CD14-positive monocyte (primary cell): ENCODE data around the gene MAPK8IP2. TPM values are rescaled to one million over a fixed set of nuclear protein-coding genes. Genes with fewer than 3 reads are reported as not detected.

Experiments
- DNase-seq, 3 donors: peaks; one replicate each; pipeline ENCODE4 v3.0.0-alpha.2; 2011 to 2022
- H2AFZ ChIP-seq: 2 replicates; pipeline ENCODE4 v1.6.0; 2012; ENCODE audit warnings: mild to moderate bottlenecking, low read depth, low read length, inconsistent platforms; ENCODE audit not compliant: insufficient read depth, poor library complexity, severe bottlenecking
- H3K27ac ChIP-seq, 2 donors: 1 replicate in 1 of 2; 2 replicates in 1 of 2; pipeline ENCODE4 v1.5.1; 2012 to 2013; ENCODE audit warnings: low read length in 2 of 2, control low read depth in 1 of 2, inconsistent platforms in 1 of 2, low read depth in 1 of 2, mild to moderate bottlenecking in 1 of 2
- H3K27me3 ChIP-seq, 2 donors: one replicate each; pipeline versions ENCODE4 v1.6.0 to v1.6.1; 2011 to 2013; ENCODE audit warnings: low read length in 2 of 2; ENCODE audit not compliant: control insufficient read depth in 2 of 2, insufficient read depth in 2 of 2
- H3K36me3 ChIP-seq, 2 donors: replicated peaks in 1 of 2; 1 replicate in 1 of 2; 2 replicates in 1 of 2; pipeline versions ENCODE4 v1.5.1 to v1.6.1; 2012 to 2013; ENCODE audit warnings: low read length in 2 of 2, control low read depth in 1 of 2, inconsistent platforms in 1 of 2, mild to moderate bottlenecking in 1 of 2; ENCODE audit not compliant: insufficient read depth in 2 of 2, control insufficient read depth in 1 of 2
- H3K4me1 ChIP-seq, 2 donors: 1 replicate in 1 of 2; 2 replicates in 1 of 2; pipeline versions ENCODE4 v1.5.1 to v1.6.1; 2012 to 2013; ENCODE audit warnings: low read length in 2 of 2, control low read depth in 1 of 2, inconsistent platforms in 1 of 2, mild to moderate bottlenecking in 1 of 2, moderate library complexity in 1 of 2; ENCODE audit not compliant: insufficient read depth in 2 of 2, control insufficient read depth in 1 of 2
- H3K4me2 ChIP-seq: replicated peaks from 2 replicates; pipeline ENCODE3; 2012; ENCODE audit warnings: low read length, moderate library complexity, mild to moderate bottlenecking; ENCODE audit not compliant: poor library complexity, severe bottlenecking; ENCODE audit errors: extremely low read depth
- H3K4me3 ChIP-seq, 3 experiments: fragments of 200-600 bp in 1 of 3; sonication (generic) in 1 of 3; replicated peaks in 1 of 3; 1 replicate in 2 of 3; 2 replicates in 1 of 3; pipeline ENCODE4 v1.5.1; 2011 to 2013; ENCODE audit warnings: low read length in 3 of 3, mild to moderate bottlenecking in 3 of 3, control low read depth in 2 of 3, low read depth in 2 of 3, inconsistent platforms in 1 of 3, moderate library complexity in 1 of 3
- H3K79me2 ChIP-seq: 2 replicates; pipeline ENCODE4 v1.6.0; 2012; ENCODE audit warnings: mild to moderate bottlenecking, control low read depth, inconsistent platforms, low read length, moderate library complexity; ENCODE audit not compliant: insufficient read depth
- H3K9ac ChIP-seq: 2 replicates; pipeline ENCODE4 v1.6.0; 2017; ENCODE audit warnings: low read length, mild to moderate bottlenecking; ENCODE audit not compliant: insufficient read depth, poor library complexity, severe bottlenecking
- H3K9me3 ChIP-seq, 2 donors: replicated peaks in 1 of 2; 1 replicate in 1 of 2; 2 replicates in 1 of 2; pipeline versions ENCODE4 v1.5.1 to v1.6.1; 2012 to 2013; ENCODE audit warnings: low read length in 2 of 2, control low read depth in 1 of 2; ENCODE audit not compliant: control insufficient read depth in 1 of 2, insufficient read depth in 1 of 2
- H4K20me1 ChIP-seq: 2 replicates; pipeline ENCODE4 v1.6.0; 2012; ENCODE audit warnings: mild to moderate bottlenecking, low read length, control low read depth, moderate library complexity; ENCODE audit not compliant: insufficient read depth
- H3K27ac Mint-ChIP-seq, 7 donors: one replicate each; pipeline ENCODE4 v1.8.0; 2020; ENCODE audit warnings: mild to moderate bottlenecking in 7 of 7, mixed read lengths in 7 of 7, moderate library complexity in 6 of 7, inconsistent platforms in 2 of 7
- H3K27me3 Mint-ChIP-seq, 3 donors: one replicate each; pipeline ENCODE4 v1.8.0; 2021 to 2022; ENCODE audit warnings: low read depth in 3 of 3, mild to moderate bottlenecking in 3 of 3, mixed read lengths in 3 of 3, moderate library complexity in 3 of 3, inconsistent platforms in 1 of 3
- H3K36me3 Mint-ChIP-seq, 2 donors: one replicate each; pipeline ENCODE4 v1.8.0; 2020; ENCODE audit warnings: mixed read lengths in 2 of 2, inconsistent platforms in 1 of 2, mild to moderate bottlenecking in 1 of 2
- H3K4me1 Mint-ChIP-seq: one replicate; pipeline ENCODE4 v1.8.0; 2020; ENCODE audit warnings: mild to moderate bottlenecking, mixed read lengths
- H3K4me3 Mint-ChIP-seq, 2 donors: one replicate each; pipeline ENCODE4 v1.8.0; 2020; ENCODE audit warnings: mild to moderate bottlenecking in 2 of 2, mixed read lengths in 2 of 2, moderate library complexity in 1 of 2
- H3K9me3 Mint-ChIP-seq, 7 donors: one replicate each; pipeline ENCODE4 v1.8.0; 2020 to 2022; ENCODE audit warnings: mixed read lengths in 7 of 7, mild to moderate bottlenecking in 6 of 7, moderate library complexity in 6 of 7, inconsistent platforms in 2 of 7
- CTCF ChIP-seq: fragments of 200-600 bp; IDR thresholded peaks from one replicate; pipeline ENCODE4 v1.8.0; 2022; ENCODE audit warnings: antibody characterized with exemption, mild to moderate bottlenecking
- WGBS: methylation state at CpG from one replicate; pipeline ENCODE4 v1.1.5; 2013; ENCODE audit warnings: missing lambda C conversion rate; ENCODE audit not compliant: insufficient coverage; 5-methylcytosine and 5-hydroxymethylcytosine counted together
- intact Hi-C, 2 donors: fragments of 100-400 bp; cut with micrococcal nuclease; formaldehyde crosslinking; loops; one replicate each; pipeline versions ENCODE4 v1.15.0 to v1.15.1; 2023
- polyA plus RNA-seq, 3 donors: library from polyadenylated mRNA; depleted of rRNA in 1 of 3; unstranded in 2 of 3; stranded (reverse) in 1 of 3; fragments of 300-500 nt in 2 of 3; fragments of >200 nt in 1 of 3; fragmentation: Illumina TruSeq in 2 of 3; gene quantifications; 1 replicate in 2 of 3; 2 replicates in 1 of 3; pipeline ENCODE4 v1.2.3, GENCODE V29; 2012 to 2021

MAPK8IP2 gene
- polyA plus RNA-seq, 3 donors, result 0.17 TPM; not detected in 2

GRCh38 chr22:50597097-50597496 lies 3.5 kb upstream of the MAPK8IP2 start:
- 100% methylated on average over 3 of the region's 5 CpGs for WGBS
- no peak overlapping the region for H3K4me2 ChIP-seq
- H3K27me3 ChIP-seq, result peaks cover 15 to 40% of the 10 kb centered on the region in 2 donors
- H3K4me3 ChIP-seq, result no peak overlapping the region
- H3K36me3 Mint-ChIP-seq, result peaks cover 11 to 15% of the 10 kb centered on the region in 2 donors
- peaks cover 0 to 2% of the 10 kb centered on the region in 2 donors for H3K9me3 ChIP-seq
- H3K27ac ChIP-seq, result no peak overlapping the region
- no peak overlapping the region for H3K9ac ChIP-seq
- intact Hi-C loops, result no loop called here
- no peaks in the 10 kb centered on the region for H3K36me3 ChIP-seq
- no peak for DNase-seq
- no peaks in the 10 kb centered on the region for H3K4me1 ChIP-seq
- H3K9me3 Mint-ChIP-seq, result peaks cover 0 to 17% (median 8%) of the 10 kb centered on the region in 7 donors
- H3K79me2 ChIP-seq, result no peaks in the 10 kb centered on the region
- no peak overlapping the region for H2AFZ ChIP-seq
- no peaks in the 10 kb centered on the region for H4K20me1 ChIP-seq
- TF ChIP-seq CTCF, result no peak
- H3K4me1 Mint-ChIP-seq, result peaks cover 4% of the 10 kb centered on the region
- H3K27me3 Mint-ChIP-seq, result peaks cover 34 to 43% (median 37%) of the 10 kb centered on the region in 3 donors
- peak overlapping the region in 1 of 7 donors; percentile 6 for H3K27ac Mint-ChIP-seq
- peak overlapping the region in 1 of 2 donors; percentile 13 for H3K4me3 Mint-ChIP-seq

GRCh38 chr22:50599816-50600455 lies 657 bp upstream of the MAPK8IP2 start:
- intact Hi-C loops, result no loop called here
- no peak for TF ChIP-seq CTCF
- Histone ChIP-seq H3K9me3 (peaks cover 0 to 16% of the 10 kb centered on the region in 2 donors), H3K4me3 (no peak overlapping the region), H3K36me3 (no peaks in the 10 kb centered on the region), H3K27ac (no peak overlapping the region), H3K79me2 (no peaks in the 10 kb centered on the region), H3K9ac (no peak overlapping the region), H3K4me1 (no peaks in the 10 kb centered on the region), H3K27me3 (peaks cover 35 to 59% of the 10 kb centered on the region in 2 donors), H3K4me2 (peak overlapping the region; percentile 34), H2AFZ (no peak overlapping the region), H4K20me1 (no peaks in the 10 kb centered on the region)
- 10% methylated on average over 44 of the region's 52 CpGs for WGBS
- Mint-ChIP-seq H3K27ac (peak overlapping the region in 1 of 7 donors; percentile 32), H3K4me1 (peaks cover 4% of the 10 kb centered on the region), H3K4me3 (peak overlapping the region; percentile 66 to 88), H3K9me3 (peaks cover 0 to 19% (median 9%) of the 10 kb centered on the region in 7 donors), H3K27me3 (peaks cover 51 to 70% (median 61%) of the 10 kb centered on the region in 3 donors), H3K36me3 (peaks cover 11 to 17% of the 10 kb centered on the region in 2 donors)
- no peak for DNase-seq
